Measurements from ENCODE around the gene KIAA0513.

The KIAA0513 gene

DNA sequence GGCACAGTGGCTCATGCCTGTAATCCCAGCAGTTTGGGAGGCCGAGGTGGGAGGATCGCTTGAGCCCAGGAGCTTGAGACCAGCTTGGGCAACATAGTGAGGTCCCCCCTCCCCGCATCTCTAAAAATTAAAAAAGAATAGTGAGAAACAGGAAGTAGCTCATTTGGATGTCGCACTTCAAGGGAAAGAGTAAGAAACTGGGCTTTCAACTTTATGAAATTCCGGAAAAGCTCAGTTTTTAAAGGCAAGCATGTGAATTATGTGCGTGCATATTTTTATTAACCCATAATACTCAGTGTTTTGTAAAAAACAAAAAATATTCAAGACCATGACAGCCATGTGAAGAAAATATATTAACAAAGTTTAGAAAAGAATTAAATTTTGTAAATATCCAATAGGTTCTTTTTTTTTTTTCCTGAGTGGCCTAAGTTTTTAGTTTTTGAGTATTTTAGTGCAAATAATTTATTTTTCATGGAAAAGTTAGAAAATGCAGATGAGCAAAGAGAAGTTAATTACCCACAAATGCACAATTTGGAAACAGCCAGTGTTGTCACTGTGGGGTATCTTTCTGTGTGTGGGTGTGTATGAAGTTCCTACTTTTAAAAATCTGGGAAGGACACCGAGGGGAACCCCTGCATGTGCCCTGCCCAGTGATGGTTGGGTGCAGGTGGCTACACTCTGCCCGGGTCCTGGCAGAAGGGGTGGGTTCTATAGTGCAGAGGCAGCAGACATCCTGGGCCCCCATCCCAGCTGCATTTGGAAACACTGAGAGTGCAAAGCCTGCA is 44.7 kb downstream of the KIAA0513 start:
- DNase-seq (ENCODE audit: low read depth, low spot score) = no peak

GRCh38 chr16:85072947-85073346 is 45.4 kb downstream of the KIAA0513 start:
- DNase-seq (ENCODE audit: low read depth, low spot score) = no peak

DNA sequence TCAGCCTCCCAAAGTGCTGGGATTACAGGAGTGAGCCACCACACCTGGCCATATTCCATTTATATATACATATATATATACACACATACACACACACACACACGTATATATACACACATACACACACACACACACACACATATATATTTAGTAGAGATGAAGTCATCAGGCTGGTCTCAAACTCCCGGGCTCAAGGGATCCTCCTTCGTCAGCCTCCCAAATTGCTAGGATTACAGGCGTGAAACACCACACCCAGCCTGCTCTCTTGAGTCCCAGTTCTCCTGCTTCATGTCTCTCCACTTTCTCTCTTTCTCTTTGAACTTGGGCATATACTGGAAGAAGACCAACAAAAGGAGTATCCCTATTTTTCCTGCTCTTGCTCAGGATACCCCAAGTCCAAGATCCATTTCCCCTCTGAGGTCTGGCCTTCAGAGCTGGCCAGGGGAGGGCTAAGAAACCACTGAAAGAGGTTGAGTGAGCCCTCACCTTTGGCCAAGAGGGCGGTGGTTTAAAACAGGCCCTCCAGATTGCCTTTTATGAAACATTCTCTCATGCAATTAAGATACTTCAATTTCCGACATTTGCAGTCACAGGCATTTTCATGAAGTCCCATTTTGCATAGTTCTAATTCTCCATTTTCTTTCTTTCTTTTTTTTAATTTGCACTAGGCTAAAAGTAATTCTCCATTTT is 46.8 kb downstream of the KIAA0513 start:
- no peak for DNase-seq (ENCODE audit: low read depth, low spot score)

- DNase-seq (ENCODE audit: low read depth, low spot score) = no peak
Measured at GRCh38 chr16:85075236-85075924, 47.8 kb downstream of the KIAA0513 start.

DNA sequence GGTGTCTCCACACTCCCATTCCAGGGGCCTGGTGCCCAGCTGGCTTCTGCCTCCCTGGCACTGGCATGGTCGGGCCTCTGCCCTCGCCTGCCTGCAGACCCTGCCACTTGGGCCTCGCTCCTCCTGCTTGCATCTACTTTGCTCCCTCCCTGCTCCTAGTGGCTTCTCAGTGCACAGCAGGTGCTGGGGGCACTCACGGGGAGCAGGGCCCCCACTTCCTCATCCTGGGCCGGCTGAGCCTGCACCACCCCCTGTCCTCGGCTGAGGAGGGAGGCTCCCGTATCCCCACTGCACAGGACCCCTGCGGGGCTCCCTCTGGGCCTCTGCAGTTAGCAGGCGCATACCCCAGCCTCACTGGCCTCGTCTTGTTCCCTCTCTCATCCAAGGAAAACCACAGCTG is 49.4 kb downstream of the KIAA0513 start:
- no peak for DNase-seq (ENCODE audit: low read depth, low spot score)

- DNase-seq (ENCODE audit: low read depth, low spot score) = no peak
Measured at GRCh38 chr16:85077576-85078125, 50.1 kb downstream of the KIAA0513 start.

- no peak for DNase-seq (ENCODE audit: low read depth, low spot score)
Measured at GRCh38 chr16:85078226-85078625, 50.6 kb downstream of the KIAA0513 start.

- no peak for DNase-seq (ENCODE audit: low read depth, low spot score)
Measured at GRCh38 chr16:85078952-85079351, 51.4 kb downstream of the KIAA0513 start.

- no peak for DNase-seq (ENCODE audit: low read depth, low spot score)
Measured at GRCh38 chr16:85079785-85080570, 52.4 kb downstream of the KIAA0513 start.

GRCh38 chr16:85081038-85081437 is 53.4 kb downstream of the KIAA0513 start:
- no peak for DNase-seq (ENCODE audit: low read depth, low spot score)

- no peak for DNase-seq (ENCODE audit: low read depth, low spot score)
Measured at GRCh38 chr16:85081765-85082164, 54.2 kb downstream of the KIAA0513 start.

- no peak for DNase-seq (ENCODE audit: low read depth, low spot score)
Measured at GRCh38 chr16:85082173-85083050, 54.8 kb downstream of the KIAA0513 start.

DNA sequence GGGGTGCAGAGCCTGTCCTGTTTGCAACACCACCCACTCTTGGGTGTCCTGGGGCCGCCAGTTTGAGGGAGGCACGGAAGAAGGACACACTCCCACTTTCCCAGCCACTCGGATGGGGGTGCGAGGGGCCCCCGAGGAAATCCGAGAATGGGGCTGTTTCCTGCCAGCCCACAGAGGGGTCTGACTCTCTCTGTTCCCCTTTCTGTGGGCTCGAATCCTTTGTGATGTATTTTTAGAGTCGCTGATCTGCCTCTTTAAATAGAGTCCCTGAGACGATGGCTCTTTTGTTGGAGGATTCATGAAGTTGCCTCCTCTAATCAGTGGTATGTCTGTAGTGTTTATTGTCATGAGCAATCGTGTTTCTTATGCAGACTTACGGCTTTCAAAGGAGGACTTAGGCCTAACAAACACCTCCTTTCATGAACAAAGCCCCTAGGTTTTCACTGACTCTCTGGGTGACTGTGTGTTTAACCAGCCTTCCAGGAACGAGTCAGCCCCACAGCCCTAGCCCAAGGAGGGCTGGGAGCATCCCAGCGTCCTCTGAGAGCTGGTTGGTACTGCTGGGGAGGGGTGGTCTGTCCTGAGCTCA is 55.5 kb downstream of the KIAA0513 start:
- DNase-seq (ENCODE audit: low read depth, low spot score) = no peak

DNA sequence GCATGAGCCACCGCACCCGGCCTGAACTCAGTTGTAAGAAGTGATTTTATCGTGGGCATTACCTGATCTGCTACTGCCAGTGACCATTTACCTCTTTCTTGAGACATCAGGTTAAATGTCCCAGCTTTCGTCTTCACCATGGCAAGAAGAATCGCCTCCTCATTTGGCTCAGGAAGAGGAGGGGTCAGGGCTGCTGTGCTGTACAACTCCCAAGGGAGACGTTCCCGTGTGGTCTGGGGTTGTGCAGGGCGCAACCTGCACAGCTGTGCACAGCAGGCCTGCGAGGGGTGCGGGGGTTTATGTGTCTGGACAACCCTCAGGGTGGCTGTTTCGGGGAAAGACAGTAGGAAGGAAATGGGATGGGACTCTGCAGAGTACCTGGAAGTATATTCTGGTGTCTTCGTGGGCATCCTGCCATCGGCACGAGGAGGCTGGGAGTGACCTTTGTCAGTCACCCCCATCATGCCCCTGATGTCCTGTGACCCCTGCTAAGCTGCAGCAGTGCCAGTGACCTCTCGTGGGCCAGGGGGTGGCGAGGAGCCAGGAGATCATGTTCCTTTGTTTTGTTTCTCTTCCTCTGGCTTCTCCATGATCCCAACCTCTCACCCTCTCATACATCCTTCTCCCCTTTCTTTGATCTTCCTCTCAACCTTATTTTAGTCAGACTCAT is 57.4 kb downstream of the KIAA0513 start:
- no peak for DNase-seq (ENCODE audit: low read depth, low spot score)

DNA sequence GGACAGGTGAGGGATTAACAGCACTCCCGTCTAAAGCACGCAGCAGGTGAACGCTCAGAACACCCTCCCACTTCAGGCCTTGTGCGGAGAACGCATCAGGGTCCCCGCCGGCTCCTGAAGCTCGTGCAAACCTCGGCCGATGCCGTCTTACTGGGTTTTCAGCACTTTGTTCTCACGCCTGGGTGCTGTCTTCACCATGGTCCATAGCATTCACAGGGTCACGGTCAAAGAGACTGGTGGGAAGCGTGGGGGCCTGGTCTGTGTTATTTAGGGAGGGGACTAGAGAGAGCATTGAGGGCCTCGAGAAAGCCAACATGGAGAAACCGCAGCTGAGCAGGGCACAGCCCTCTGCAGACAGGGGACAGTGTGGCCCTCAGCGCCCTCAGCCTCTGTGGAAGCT is 58.1 kb downstream of the KIAA0513 start:
- DNase-seq (ENCODE audit: low read depth, low spot score) = no peak

GRCh38 chr16:85086347-85087291 is 59.0 kb downstream of the KIAA0513 start:
- peak; percentile 83 for DNase-seq (ENCODE audit: low read depth, low spot score)

DNA sequence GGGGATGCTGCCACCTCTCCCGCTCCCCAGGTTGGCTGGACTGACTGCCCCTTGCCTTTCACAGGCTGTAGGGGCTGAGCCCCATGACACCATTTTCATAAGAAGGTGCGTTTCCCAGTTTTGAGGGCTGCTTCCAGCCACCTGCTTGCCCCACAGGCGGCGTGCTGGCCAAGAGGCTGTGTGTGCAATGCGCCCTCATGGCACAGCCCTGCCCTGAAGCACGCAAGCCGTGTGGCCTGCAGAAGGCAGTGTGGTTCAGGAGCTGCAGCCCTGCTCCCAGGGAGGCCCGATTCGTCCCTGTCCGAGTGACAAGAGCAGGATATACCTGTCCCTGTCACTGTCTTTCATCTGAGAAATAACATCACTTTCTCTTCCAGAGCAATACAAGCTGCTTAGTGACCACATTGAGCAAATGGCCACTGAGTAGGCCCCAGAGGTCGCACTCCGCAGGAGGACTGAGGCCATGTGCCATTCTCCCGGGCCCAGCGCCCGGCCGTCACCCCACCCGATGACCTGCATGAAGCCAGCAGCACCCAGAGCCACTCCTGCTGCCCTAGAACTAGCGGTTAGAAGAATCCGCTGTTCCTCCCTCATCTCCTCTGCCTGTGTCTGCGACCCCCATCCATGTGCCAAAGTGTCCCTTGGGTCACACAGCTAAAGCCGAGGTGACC is 60.4 kb downstream of the KIAA0513 start:
- no peak for DNase-seq (ENCODE audit: low read depth, low spot score)
